ENCODE measurements around the gene DGCR8.

Gene DGCR8

GRCh38 chr22:20087319-20088262 is 7.5 kb downstream of the DGCR8 start:
- DNase-seq, result no peak
- in situ Hi-C loops (cut with MboI; ENCODE audit: low pct_unique_long_range_greater_than_20kb, low sequenced_read_pairs), result no loop called here

DNA sequence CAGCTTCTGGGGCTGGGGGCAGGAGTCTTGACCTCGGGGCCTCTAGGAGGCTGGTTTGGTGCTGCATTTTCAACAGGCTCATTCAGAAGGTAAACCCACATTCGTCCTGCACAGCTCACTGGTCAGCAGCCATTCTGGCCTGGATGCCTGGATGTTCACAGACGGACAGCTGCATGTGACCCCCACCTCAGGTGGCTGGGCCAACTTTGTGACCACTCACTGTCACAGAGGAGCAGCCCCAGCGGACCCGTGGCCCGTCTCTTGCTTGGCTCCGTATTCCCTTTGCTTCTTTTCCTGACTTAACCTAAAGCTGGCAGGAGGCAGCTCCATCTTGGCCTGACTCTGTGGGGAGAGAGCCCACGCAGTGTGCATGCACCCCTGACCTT is 8.2 kb downstream of the DGCR8 start:
- in situ Hi-C loops (cut with MboI; ENCODE audit: low pct_unique_long_range_greater_than_20kb, low sequenced_read_pairs), result no loop called here
- DNase-seq, result no peak

DNA sequence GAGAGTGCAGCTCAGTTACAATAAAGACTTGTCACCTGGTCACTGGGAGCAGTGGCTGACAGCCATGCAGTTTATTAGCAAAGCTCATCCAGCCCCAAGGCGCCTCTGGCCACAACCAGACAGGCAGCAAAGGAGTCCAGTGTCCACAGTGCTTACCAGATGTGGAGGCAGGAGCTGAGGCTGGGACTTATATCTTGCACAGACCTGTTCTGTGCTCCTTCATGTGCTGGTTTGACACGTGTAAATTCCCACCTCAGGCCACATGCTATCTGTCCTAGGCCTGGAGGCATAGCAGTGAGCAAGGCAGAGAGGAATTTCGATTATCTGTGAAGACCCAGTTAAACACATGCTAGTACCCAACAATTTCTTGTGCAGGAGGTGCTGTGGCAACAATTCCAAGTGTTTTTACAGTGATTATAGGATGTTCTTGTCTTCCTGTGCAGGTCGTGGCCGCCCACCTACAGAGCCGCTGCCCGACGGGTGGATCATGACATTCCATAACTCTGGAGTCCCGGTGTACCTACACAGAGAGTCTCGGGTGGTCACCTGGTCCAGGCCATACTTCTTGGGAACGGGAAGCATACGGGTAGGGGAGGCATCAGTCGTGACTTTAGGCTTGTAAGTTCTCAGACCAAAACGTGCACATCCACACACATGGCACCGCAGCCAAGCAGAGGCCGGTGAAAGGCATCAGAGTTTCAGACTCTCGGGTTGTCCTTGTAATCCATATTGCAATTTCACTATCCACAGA is 9.4 kb downstream of the DGCR8 start:
- DNase-seq, result no peak

GRCh38 chr22:20089977-20090729 is 10.1 kb downstream of the DGCR8 start:
- in situ Hi-C loops (cut with MboI; ENCODE audit: low pct_unique_long_range_greater_than_20kb, low sequenced_read_pairs), result no loop called here
- no peak for DNase-seq

More for the DNA sequence above, 9.4 kb downstream of the DGCR8 start:
- in situ Hi-C loops (cut with MboI; ENCODE audit: low pct_unique_long_range_greater_than_20kb, low sequenced_read_pairs), result no loop called here

- in situ Hi-C loops (cut with MboI; ENCODE audit: low pct_unique_long_range_greater_than_20kb, low sequenced_read_pairs), result no loop called here
- DNase-seq, result no peak
Measured at GRCh38 chr22:20090730-20091240, 10.7 kb downstream of the DGCR8 start.

DNA sequence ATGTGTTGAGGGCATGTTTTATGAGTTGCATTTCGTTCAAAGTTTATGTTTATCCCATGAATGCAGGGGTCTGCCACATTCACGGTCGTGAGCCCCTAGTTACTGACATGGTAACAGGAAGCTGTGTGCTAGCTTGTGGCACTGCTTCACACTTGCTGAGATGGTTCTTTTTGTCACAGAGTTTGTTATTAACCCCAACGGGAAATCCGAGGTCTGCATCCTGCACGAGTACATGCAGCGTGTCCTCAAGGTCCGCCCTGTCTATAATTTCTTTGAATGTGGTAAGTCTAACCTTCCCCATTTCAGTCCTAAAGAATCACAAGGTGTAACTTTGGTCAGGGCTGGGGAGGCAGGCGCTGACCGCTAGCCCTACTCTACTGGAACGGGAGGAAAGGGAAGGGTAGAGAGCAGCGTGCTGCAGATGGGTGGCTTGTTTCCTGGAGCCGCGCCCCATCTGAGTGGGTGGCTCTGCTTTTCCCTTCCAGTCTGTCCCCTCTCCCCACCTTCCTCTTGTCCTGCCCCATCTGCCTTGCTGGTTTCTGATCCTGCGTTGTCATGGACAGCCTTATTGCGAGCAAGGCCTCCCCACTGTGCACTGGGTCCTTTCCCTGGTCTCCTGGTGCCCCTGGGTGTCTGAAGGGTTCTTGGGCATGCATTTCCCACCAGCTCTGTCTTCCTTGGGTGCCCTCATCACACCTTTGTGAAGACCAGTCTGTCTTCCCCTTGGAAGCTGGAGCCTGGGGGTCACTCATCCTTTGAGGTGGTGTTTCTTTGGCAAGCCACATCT is 11.8 kb downstream of the DGCR8 start:
- in situ Hi-C loops (cut with MboI; ENCODE audit: low pct_unique_long_range_greater_than_20kb, low sequenced_read_pairs), result no loop called here
- DNase-seq, result no peak

- DNase-seq, result no peak
- in situ Hi-C loops (cut with MboI; ENCODE audit: low pct_unique_long_range_greater_than_20kb, low sequenced_read_pairs), result no loop called here
Measured at GRCh38 chr22:20092477-20092854, 12.4 kb downstream of the DGCR8 start.

- no peak for DNase-seq
- in situ Hi-C loops (cut with MboI; ENCODE audit: low pct_unique_long_range_greater_than_20kb, low sequenced_read_pairs), result no loop called here
Measured at GRCh38 chr22:20093418-20094196, 13.6 kb downstream of the DGCR8 start.

DNA sequence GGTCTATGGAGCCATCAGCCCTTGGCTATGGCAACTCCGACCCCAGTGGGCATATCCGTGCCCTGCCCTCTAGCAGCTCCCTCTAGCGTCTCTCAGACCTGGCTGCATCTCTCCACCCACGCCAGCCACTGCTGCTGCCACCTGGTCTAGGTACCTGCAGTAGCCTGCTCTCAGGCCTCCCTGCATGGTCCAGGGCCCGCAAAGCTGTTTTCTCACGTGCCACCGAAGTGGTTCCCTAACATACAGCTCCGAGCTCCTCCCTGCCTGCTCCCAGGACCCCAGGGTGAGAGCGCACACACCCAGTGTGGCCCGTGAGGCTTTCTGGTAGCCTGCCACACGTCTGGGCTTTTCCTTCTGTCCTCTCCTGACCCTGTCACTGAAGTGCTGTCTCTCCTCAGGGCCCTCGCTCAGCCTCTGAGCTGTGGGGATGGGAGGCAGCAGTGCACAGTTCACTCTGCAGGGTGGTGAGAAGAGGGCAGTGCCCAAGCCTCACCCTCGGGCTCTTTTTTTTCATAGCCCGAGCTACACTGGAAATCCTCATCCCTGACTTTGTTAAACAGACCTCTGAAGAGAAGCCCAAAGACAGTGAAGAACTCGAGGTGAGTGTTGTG is 14.3 kb downstream of the DGCR8 start:
- in situ Hi-C loops (cut with MboI; ENCODE audit: low pct_unique_long_range_greater_than_20kb, low sequenced_read_pairs), result no loop called here
- DNase-seq, result no peak

DNA sequence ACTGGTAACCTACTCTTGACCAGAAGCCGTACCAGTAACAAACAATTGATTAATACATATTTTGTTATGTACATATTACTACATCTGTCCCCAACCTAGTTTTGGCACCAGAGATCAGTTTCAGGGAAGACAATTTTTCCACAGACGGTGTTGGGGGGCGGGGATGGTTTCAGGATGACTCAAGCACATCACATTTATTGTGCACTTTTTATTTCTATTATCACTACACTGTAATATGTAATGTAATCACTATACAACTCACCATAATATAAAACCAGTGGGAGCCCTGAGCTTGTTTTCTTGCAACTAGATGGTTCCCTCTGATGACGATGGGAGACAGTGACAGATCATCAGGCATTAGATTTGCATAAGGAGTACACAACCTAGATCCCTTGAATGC is 15.5 kb downstream of the DGCR8 start:
- DNase-seq, result no peak
- in situ Hi-C loops (cut with MboI; ENCODE audit: low pct_unique_long_range_greater_than_20kb, low sequenced_read_pairs), result no loop called here

GRCh38 chr22:20096574-20097420 is 16.8 kb downstream of the DGCR8 start:
- DNase-seq, result no peak
- in situ Hi-C loops (cut with MboI; ENCODE audit: low pct_unique_long_range_greater_than_20kb, low sequenced_read_pairs), result no loop called here

DNA sequence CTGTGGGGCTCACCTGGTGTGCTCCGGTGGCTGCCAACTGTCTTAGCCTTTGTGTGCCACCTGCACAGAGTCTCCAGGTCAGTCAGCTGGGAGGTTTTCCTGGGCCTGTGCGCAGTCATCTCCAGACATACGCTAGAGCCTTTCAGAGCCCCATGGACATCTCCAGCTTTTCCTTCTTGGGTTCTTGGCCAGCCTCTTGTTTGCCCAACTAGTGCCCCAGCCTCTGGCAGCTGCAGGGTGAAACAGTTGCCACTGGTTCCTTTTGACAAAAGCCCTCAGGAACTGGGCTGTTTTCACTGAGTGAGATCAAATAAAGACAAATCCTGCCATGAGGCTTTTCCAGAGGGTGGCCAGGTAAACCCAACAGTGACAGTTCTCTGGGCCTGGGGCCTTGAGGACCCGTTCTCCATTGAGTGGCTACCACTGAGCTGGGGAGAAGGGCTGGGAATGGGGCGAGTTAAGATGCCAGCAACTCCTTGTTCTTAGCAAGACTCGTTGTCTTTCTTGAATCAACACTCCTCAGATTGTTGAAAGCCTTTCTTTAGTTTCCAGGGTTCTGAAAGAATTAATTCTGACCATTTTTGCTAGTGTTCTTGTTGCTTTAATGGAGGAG is 19.2 kb downstream of the DGCR8 start:
- no peak for DNase-seq
- in situ Hi-C loops (cut with MboI; ENCODE audit: low pct_unique_long_range_greater_than_20kb, low sequenced_read_pairs), result no loop called here

GRCh38 chr22:20101638-20102037 is 21.6 kb downstream of the DGCR8 start:
- in situ Hi-C loops (cut with MboI; ENCODE audit: low pct_unique_long_range_greater_than_20kb, low sequenced_read_pairs), result no loop called here
- no peak for DNase-seq

DNA sequence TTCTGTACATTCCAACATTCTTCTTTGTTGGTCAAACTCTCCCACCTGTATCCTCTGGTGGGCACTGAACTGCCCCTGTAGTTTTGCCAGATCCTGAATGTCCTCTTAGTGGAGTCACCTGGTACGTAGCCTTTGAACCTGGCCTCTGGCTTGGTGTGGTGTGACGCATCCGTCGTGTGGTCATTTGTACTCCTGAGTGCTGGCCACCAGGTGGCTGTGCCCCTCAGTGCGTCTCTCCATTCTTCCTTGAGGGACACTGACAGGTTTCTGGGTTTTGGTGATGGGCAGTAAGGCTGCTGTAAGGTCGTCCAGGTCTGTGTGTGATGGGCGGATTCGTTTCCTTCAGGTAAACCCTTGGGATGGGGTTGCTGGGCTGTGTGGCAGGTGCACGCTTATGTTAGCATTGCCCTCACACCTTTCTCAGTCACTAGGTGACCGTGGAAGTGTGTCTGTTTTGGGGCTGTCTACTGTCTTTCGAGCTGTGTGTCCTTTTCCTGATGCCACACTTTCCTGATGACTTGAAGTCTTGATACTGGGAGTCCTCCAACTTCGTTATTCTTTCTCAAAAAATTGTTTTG is 22.3 kb downstream of the DGCR8 start:
- DNase-seq, result no peak
- in situ Hi-C loops (cut with MboI; ENCODE audit: low pct_unique_long_range_greater_than_20kb, low sequenced_read_pairs), result no loop called here

DNA sequence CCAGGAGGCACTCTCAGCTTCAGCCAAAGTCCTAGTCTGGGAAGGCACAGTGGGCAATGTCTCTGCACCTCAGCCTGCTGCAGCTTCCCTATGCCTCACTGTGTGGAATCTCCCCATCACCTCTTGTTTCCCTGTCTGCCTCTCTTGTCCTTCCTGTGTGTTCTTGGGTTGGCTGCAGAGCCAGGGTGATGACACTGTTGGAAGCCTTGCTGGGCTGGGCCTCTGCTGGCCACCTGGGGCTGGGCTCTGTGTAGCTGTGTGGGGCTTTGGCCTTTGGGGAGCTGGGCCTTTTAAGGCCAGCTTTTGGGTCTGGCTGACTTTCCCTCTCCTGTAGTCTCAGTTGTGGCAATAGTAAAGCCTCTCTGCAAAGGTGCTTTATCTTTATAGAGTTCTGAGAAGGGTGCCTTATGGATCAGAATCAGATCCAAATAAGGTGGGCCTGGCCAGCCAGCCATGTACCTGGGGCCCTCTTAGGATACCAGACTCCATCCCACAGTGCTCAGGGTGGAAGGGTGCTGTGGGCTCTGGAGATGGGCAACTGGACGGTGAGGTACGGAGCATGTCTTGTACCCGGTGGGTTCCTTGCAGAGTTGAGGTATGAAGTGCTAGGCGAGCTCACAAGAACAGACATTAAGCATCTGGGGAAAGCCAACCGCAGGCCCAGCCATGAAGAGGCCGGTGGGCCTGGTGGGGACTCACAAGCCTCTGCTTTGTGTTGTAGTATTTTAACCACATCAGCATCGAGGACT is 25.6 kb downstream of the DGCR8 start:
- no peak for DNase-seq
- in situ Hi-C loops (cut with MboI; ENCODE audit: low pct_unique_long_range_greater_than_20kb, low sequenced_read_pairs), result no loop called here

All from KBM-7 (cell line).